ENCODE data around the gene MFF. TPM values are rescaled to one million over a fixed set of nuclear protein-coding genes. Genes with fewer than 3 reads are reported as not detected.
"Not testable (repeated sequence)": the region's sequence is repeated elsewhere in the genome, so short reads cannot be mapped to it uniquely, and the experiment has no call there.

The MFF gene
- total and polyA plus RNA-seq, 8 donors: 29.8 to 71.7 (median 44.1) TPM

- ATAC-seq (peak in 3 of 4 donors; percentile 23 to 68 (median 58)), FAIRE-seq (no peak), DNase-seq (no peak)
- no peak overlapping the region for H3K4me3 ChIP-seq
- WGBS, 2 donors: 46 to 51% methylated on average over 7 of the region's 7 CpGs
- H3K27ac ChIP-seq: no peak overlapping the region
- no peaks in the 10 kb centered on the region for H3K9me3 ChIP-seq
- intact Hi-C loops (cut with DNase I): no loop called here
- H3K36me3 ChIP-seq: no peaks in the 10 kb centered on the region
- no peak for TF ChIP-seq CTCF (IDR thresholded peaks at IDR 0.05)
- H3K4me1 ChIP-seq: peaks cover 13 to 16% (median 15%) of the 10 kb centered on the region in 3 donors
- no peaks in the 10 kb centered on the region for H3K27me3 ChIP-seq
These were observed 25.1 kb downstream of the MFF start for GRCh38 chr2:227349989-227350612.

DNA sequence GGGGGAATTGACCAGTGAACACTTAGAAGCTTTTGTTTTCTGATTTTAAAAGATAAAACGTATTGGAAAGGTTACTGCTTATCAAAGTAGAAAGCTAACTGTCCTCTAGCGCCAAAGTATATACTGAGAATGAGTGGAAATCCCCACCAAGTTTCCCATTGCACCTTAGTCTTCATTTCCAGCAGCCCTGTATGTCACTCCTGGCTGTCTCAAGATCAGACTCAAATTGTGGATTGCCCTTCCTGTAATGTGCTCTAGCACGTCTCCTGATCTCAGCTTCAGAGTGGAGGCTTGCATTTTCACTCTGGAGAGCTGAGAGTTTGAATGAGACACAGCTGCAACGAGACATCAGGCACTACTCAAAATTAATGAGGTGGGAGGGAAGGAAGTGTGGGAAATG, 26.6 kb downstream of the MFF start:
- H3K36me3 ChIP-seq: peaks cover 0 to 13% (median 0%) of the 10 kb centered on the region in 3 donors

DNA sequence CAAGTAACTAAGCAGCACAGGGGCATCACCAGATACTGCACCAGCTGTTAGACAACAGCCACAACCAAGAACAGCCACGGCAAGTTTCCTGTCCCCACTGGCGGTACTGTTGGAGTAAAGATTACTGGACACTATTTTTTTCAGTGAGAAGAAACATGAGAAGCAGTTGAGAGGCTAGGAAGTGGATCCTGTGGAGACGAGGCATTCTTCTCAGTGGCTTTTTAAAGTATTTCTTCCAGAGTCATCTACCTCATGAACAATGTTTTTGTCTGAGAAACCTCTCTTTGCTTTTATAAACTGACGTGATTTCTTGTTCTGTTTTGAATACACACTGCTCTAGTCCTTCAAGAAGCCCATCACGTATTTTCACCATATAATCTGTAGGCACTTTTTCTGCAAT, 35.3 kb downstream of the MFF start:
- ATAC-seq: no peak
- intact Hi-C loops (cut with DNase I): no loop called here
- 81 to 89% methylated on average over 5 of the region's 5 CpGs for WGBS, 2 donors

More for the DNA sequence above, 26.6 kb downstream of the MFF start:
- no peak overlapping the region for H3K27ac ChIP-seq
- FAIRE-seq: no peak
- no peaks in the 10 kb centered on the region for H3K27me3 ChIP-seq
- no peak for ATAC-seq
- WGBS, 2 donors: 48 to 60% methylated on average over 4 of the region's 4 CpGs
- DNase-seq: no peak
- intact Hi-C loops (cut with DNase I): no loop called here
- no peak for TF ChIP-seq CTCF (IDR thresholded peaks at IDR 0.05)
- H3K9me3 ChIP-seq: no peaks in the 10 kb centered on the region
- H3K4me3 ChIP-seq: no peak overlapping the region
- H3K4me1 ChIP-seq: peaks cover 13 to 16% (median 15%) of the 10 kb centered on the region in 3 donors

DNA sequence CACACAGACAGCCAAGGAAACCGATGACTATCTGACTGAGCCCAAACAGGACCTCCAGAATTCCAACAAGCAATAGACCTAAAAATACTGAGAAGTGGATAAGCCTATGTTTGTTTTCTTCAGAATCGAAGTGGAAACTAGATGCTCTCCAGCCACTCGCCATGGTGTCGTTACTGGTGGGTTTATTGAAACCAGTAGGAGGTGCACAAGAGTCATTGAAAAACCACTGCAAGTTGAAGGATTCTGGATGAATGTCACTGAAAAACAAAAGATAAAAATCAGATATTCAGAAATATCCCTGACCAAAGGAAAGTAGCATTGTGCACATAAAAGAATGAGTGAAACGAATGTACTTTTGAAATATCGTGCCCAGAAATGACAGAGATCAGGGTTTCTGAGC, 38.7 kb downstream of the MFF start:
- Histone ChIP-seq H3K4me3 (no peak overlapping the region), H3K36me3 (peaks cover 0 to 11% (median 0%) of the 10 kb centered on the region in 3 donors), H3K27me3 (no peaks in the 10 kb centered on the region), H3K9me3 (no peaks in the 10 kb centered on the region), H3K4me1 (peaks cover 0 to 5% (median 4%) of the 10 kb centered on the region in 3 donors), H3K27ac (no peak overlapping the region)
- ATAC-seq (no peak), DNase-seq (no peak), FAIRE-seq (no peak)
- TF ChIP-seq CTCF (IDR thresholded peaks at IDR 0.05): no peak
- 91 to 95% methylated on average over 6 of the region's 6 CpGs for WGBS, 2 donors
- intact Hi-C loops (cut with DNase I): no loop called here

More for the DNA sequence above, 35.3 kb downstream of the MFF start:
- Histone ChIP-seq H3K27me3 (no peaks in the 10 kb centered on the region), H3K4me3 (no peak overlapping the region), H3K36me3 (peaks cover 0 to 44% (median 0%) of the 10 kb centered on the region in 3 donors), H3K9me3 (no peaks in the 10 kb centered on the region), H3K27ac (no peak overlapping the region), H3K4me1 (no peaks in the 10 kb centered on the region)
- DNase-seq (no peak), FAIRE-seq (no peak)
- TF ChIP-seq CTCF (IDR thresholded peaks at IDR 0.05): no peak

GRCh38 chr2:227364585-227365263, 39.7 kb downstream of the MFF start:
- H3K4me3 ChIP-seq; ATAC-seq; H3K9me3 ChIP-seq; H3K4me1 ChIP-seq; H3K27me3 ChIP-seq; H3K27ac ChIP-seq; H3K36me3 ChIP-seq; FAIRE-seq; intact Hi-C loops (cut with DNase I); DNase-seq: not testable (repeated sequence)
- WGBS, 2 donors: 91 to 93% methylated on average over 11 of the region's 11 CpGs

All from pancreas (tissue), 10 donors.